GM21619 (cell line): ENCODE measurements around the gene LNX1.
"Not testable (repeated sequence)": the region's sequence is repeated elsewhere in the genome, so short reads cannot be mapped to it uniquely, and the experiment has no call there.

ENCODE experiments used
- ATAC-seq: cut with Tn5 transposase; IDR thresholded peaks from one replicate; pipeline ENCODE4 v1.9.1; 2021; ENCODE audit not compliant: unreplicated experiment

Gene LNX1

GRCh38 chr4:53466576-53466975 lies 124.7 kb downstream of the LNX1 start:
- not testable (repeated sequence) for ATAC-seq

DNA sequence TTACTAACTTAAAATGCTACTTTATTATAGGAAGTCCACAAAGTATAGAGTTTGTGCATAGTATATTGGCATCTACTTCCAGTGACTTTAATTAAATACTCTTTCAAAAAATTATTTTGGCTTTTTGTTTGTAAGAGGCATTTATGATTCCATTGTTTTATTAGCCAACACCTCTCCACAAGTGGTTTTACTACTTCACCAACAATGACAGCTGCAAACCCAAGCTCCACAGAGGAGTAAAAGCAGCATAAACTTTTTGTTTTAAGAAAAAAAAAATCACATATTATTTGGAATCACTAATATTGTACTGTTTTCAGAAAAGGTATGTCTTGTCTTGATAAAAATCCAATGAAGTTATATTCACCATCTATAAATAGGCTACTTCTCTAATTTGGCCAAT lies 125.4 kb downstream of the LNX1 start:
- ATAC-seq: no peak

GRCh38 chr4:53465281-53465680 lies 126.0 kb downstream of the LNX1 start:
- ATAC-seq: no peak

DNA sequence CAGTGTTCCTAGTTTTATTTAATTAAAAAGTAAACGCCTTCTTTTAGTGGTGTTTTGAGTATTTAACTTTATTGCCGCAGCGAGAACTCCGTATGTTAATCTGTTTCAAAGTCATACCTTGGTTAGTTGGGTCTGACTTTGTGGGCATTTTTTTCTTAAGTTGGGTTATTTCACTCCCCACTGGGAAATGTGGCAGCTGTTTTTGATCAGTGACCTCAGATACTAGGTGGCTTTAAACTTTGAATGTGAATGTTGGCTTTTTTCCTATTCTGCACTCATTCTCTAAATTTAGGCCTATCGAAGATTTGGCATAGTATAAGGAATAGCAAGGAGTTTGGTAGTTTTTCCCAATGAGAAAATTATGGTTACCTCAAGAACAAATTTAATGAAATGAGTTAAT lies 127.9 kb downstream of the LNX1 start:
- ATAC-seq: no peak

DNA sequence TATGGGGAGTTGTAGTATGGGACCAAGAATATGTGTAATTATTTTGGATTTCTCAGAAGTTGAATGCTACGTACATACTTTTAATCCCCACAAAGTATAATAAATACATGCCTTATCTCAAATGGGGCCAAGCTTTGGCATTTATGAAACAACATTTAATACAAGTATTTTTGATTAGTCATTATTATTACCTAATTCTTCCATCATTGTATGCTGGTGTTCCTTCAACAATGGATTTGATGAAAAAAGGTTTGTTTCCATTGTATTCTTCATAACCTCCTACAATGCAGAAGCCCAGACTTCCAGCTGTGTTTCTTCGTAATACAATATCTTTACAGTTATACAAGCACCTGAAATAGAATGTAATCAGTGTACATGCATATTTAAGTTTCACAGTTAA lies 130.0 kb downstream of the LNX1 start:
- ATAC-seq: no peak

DNA sequence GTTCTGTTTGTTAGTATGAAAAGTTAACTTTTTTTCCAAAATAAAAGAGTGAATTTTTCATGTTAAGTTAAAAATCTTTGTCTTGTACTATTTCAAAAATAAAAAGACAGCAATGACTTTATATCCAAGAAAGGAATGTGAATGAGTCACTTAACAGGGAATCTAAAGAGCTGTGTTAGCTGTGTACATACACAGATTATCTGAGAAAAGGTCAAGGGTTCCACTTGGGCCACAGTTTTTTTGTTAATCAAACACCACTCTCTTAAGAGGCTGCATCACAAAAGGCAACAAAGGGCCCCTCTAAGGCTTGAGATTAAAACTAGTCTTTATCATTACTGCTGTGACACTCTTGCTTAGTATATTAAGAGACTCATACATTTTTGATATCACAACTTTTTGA lies 131.7 kb downstream of the LNX1 start:
- ATAC-seq: no peak

DNA sequence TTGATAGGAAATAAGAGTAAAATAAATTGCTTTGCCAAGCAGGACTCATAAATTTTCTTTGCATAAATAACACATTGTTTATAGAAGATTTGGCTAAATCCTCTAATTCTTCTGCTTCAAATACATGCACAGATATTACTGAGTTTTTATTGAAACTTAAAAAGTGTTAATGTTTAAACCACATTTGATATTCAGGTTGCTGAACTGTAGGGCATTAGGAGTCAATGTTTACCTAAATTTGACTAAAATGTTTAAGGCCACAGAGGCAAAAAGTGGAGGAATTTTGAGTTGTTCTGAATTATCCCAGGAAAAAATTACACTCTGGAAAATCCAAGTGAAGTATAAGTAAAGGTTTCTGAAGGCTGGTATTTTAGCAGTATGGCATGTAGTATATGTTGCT lies 135.1 kb downstream of the LNX1 start:
- no peak for ATAC-seq

DNA sequence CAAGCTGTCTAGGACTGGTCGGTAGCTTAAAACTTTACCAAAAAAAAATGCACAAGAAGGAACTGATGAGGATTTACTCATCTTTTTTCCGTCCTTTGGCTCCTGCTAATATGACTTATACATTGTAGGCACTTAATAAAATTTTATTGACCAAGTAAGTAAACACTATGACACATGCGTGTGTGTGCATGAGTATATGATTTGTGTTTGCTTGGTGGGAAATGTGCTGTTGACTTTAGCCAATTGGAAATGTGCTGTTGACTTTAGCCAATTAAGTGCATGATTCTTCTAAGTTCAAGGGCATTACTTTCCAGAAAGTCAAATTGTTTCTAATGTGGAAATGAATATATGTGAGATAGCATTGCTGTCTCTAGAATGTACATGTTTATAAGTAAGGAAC lies 135.5 kb downstream of the LNX1 start:
- no peak for ATAC-seq

GRCh38 chr4:53453385-53453784 lies 137.9 kb downstream of the LNX1 start:
- ATAC-seq: no peak

- no peak for ATAC-seq
Observed at GRCh38 chr4:53450773-53451172, 140.5 kb downstream of the LNX1 start.

DNA sequence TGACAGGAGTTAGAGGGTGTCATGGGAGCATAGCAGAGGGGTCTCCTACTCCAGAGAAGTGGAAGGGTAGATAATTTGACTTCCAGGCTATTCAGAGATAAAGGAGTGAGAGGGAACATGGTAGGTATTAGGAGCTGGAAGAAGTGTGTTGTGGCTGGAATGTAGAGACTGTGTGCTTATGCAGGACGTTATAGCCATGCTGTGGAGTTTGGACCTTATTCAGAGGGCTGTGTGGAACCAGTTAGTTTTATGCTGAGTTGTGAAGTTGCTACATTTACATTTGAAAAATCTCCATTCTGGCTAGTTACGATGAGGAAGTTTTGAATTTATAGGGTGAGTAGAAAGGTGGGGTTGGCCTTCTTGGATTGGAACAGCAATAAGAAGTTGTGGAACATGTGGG lies 146.3 kb downstream of the LNX1 start:
- no peak for ATAC-seq

DNA sequence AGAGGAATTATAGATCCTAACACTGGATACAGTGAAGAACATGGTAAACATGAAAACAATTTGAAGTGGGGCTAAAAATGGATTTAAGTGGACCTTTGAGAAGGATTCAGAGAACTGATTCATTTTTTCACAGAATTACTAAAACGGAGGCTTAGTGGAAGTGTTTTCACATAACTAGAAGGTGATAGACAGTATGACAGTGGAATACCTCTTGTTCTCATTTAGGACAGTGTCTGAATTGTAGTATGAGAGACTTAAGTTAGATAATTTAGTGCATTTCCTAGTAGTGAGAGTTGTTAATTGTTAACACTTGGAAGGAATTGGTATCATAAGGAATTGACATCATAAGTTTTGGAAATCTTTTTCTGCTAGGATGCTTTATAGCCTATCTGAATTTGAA lies 149.7 kb downstream of the LNX1 start:
- no peak for ATAC-seq

DNA sequence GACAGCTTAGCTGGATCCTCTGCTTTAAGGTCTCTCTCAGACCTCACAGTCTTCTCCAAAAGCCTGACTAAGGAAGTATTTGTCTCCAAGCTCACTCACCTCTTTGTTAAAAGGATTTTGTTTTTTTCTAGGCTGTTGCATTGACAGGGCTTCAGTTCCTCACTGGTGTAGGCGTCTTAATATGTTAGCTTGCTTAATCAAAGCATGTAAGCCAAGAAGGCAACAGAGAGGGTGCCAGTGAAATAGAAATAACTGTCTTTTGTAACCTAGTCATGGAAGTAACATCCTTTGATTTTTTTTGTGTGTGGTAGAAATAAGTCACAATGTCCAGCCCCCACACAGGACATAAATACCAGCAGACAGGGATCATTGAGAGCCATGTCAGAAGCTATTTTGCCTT lies 155.0 kb downstream of the LNX1 start:
- no peak for ATAC-seq

GRCh38 chr4:53432528-53433424 lies 158.5 kb downstream of the LNX1 start:
- ATAC-seq: peak; percentile 75

DNA sequence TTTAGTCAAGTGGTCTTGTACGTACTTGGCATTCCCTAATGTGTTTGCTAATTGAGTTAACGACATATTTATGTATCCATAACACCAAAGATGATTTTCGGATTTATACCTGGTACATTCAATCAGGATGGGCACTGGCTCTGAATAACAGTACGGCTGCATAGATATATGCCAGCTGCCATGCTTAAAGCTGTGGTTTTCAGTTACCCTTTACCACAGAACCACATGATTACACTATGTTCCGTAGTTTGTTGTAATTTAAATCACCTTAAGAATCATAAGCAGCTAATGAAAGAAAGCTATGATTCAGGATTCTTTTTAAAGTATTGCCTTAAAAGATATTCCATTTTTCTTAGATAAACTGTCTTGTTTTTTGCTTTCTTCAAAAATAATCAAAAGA lies 160.2 kb downstream of the LNX1 start:
- no peak for ATAC-seq

DNA sequence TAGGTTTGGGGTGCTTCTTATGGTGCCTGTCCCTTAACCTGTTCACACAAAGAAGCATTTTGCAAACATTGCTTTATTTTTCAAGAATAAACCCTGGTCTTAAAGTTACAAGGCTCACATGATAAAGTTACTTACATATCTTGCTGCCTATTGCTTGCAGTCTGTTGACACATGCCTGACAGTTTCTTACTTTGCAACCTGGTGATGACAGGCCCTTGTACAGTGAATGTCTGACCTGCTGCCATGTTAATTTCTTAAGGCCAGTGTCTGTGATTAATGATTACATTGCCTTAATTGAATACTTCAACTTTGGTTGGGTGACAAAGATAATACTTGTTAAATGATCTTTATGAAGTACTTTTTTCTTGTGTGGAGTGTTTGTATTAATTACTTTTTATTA lies 163.9 kb downstream of the LNX1 start:
- ATAC-seq: no peak

DNA sequence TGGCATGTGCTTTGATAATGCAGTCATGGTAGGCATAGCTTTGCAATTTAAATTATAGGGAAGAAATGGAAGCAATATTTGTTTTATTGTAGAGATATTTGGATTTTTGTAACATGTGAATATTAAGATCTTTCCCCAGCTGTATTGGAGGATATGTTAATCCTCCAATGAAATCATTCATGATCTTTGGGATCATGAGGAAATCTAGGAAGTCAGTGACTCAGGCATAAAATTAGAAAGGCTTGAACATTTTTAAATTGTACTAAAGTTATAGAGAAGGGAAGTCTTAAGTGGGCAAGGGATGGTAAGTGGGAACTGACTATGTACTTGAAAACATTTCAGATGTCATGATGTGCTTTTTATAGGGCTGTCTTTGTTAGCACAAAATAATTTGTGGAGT lies 167.0 kb downstream of the LNX1 start:
- no peak for ATAC-seq

GRCh38 chr4:53422367-53422766 lies 168.9 kb downstream of the LNX1 start:
- ATAC-seq: no peak

GRCh38 chr4:53421791-53422190 lies 169.5 kb downstream of the LNX1 start:
- no peak for ATAC-seq

GRCh38 chr4:53419208-53419607 lies 172.1 kb downstream of the LNX1 start:
- no peak for ATAC-seq

DNA sequence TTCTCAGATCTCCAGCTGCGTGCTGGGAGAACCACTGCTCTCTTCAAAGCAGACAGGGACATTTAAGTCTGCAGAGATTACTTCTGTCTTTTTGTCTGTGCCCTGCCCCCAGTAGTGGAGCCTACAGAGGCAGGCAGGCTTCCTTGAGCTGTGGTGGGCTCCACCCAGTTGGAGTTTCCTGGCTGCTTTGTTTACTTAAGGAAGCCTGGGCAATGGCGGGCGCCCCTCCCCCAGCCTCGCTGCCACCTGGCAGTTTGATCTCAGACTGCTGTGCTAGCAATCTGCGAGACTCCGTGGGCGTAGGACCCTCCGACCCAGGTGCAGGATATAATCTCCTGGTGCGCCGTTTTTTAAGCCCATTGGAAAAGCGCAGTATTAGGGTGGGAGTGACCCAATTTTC lies 181.8 kb downstream of the LNX1 start:
- ATAC-seq: not testable (repeated sequence)
